ENCODE results near the gene FAHD2A.

- no peak for TF ChIP-seq POLR2AphosphoS5 (IDR thresholded peaks at IDR 0.05)
- no peak for TF ChIP-seq CTCF (IDR thresholded peaks at IDR 0.05)
Measured at GRCh38 chr2:95399061-95399460, 3.4 kb upstream of the FAHD2A start.
